ENCODE measurements around the gene HNRNPU.

Gene HNRNPU

GRCh38 chr1:244864253-244865027 lies at the start of gene HNRNPU:
HNRNPU (minus strand) TSS chr1:244864543; CDS start chr1:244864307, 236 bp downstream.
- intact Hi-C loops (cut with micrococcal nuclease), result loop anchor here (1.0 to 10.0 kb wide), 6 partner anchors 29 to 402 kb away; partner anchors contain the start of genes CATSPERE, COX20 and DESI2
- H3K36me3 Mint-ChIP-seq (ENCODE audit: low read depth), result peaks cover 55% of the 10 kb centered on the region
- H3K27ac Mint-ChIP-seq, result peak within 1 kb of the TSS; percentile 100
- H3K27me3 Mint-ChIP-seq, result no peaks in the 10 kb centered on the region
- H3K9me3 Mint-ChIP-seq, result no peaks in the 10 kb centered on the region
- H3K4me3 Mint-ChIP-seq, result peak within 1 kb of the TSS; percentile 99
- H3K4me1 Mint-ChIP-seq (ENCODE audit: low read depth), result peaks cover 30% of the 10 kb centered on the region

GRCh38 chr1:244913806-244914205 lies 49.5 kb upstream of the HNRNPU start:
- Mint-ChIP-seq H3K36me3 (ENCODE audit: low read depth) (peaks cover 7% of the 10 kb centered on the region), H3K27ac (no peak overlapping the region), H3K4me1 (ENCODE audit: low read depth) (no peaks in the 10 kb centered on the region), H3K9me3 (no peaks in the 10 kb centered on the region), H3K4me3 (no peak overlapping the region), H3K27me3 (peaks cover 2% of the 10 kb centered on the region)
- intact Hi-C loops (cut with micrococcal nuclease), result no loop called here

GRCh38 chr1:244904119-244904518 lies 39.8 kb upstream of the HNRNPU start:
- Mint-ChIP-seq H3K9me3 (no peaks in the 10 kb centered on the region), H3K4me1 (ENCODE audit: low read depth) (peaks cover 6% of the 10 kb centered on the region), H3K27ac (no peak overlapping the region), H3K4me3 (no peak overlapping the region), H3K36me3 (ENCODE audit: low read depth) (no peaks in the 10 kb centered on the region), H3K27me3 (no peaks in the 10 kb centered on the region)
- intact Hi-C loops (cut with micrococcal nuclease), result no loop called here

GRCh38 chr1:244901400-244902015 lies 37.2 kb upstream of the HNRNPU start:
- H3K4me1 Mint-ChIP-seq (ENCODE audit: low read depth), result no peaks in the 10 kb centered on the region
- no peak overlapping the region for H3K4me3 Mint-ChIP-seq
- no peak overlapping the region for H3K27ac Mint-ChIP-seq
- H3K36me3 Mint-ChIP-seq (ENCODE audit: low read depth), result no peaks in the 10 kb centered on the region
- H3K9me3 Mint-ChIP-seq, result no peaks in the 10 kb centered on the region
- intact Hi-C loops (cut with micrococcal nuclease), result no loop called here
- no peaks in the 10 kb centered on the region for H3K27me3 Mint-ChIP-seq

GRCh38 chr1:244897476-244898254 lies 33.3 kb upstream of the HNRNPU start:
- H3K27ac Mint-ChIP-seq, result no peak overlapping the region
- H3K27me3 Mint-ChIP-seq, result no peaks in the 10 kb centered on the region
- H3K4me1 Mint-ChIP-seq (ENCODE audit: low read depth), result no peaks in the 10 kb centered on the region
- no peaks in the 10 kb centered on the region for H3K36me3 Mint-ChIP-seq (ENCODE audit: low read depth)
- H3K9me3 Mint-ChIP-seq, result no peaks in the 10 kb centered on the region
- intact Hi-C loops (cut with micrococcal nuclease), result no loop called here
- H3K4me3 Mint-ChIP-seq, result no peak overlapping the region

GRCh38 chr1:244896550-244896949 lies 32.2 kb upstream of the HNRNPU start:
- Mint-ChIP-seq H3K9me3 (no peaks in the 10 kb centered on the region), H3K4me3 (no peak overlapping the region), H3K4me1 (ENCODE audit: low read depth) (no peaks in the 10 kb centered on the region), H3K27me3 (no peaks in the 10 kb centered on the region), H3K27ac (no peak overlapping the region), H3K36me3 (ENCODE audit: low read depth) (no peaks in the 10 kb centered on the region)
- intact Hi-C loops (cut with micrococcal nuclease), result no loop called here

GRCh38 chr1:244893836-244894235 lies 29.5 kb upstream of the HNRNPU start:
- Mint-ChIP-seq H3K4me3 (no peak overlapping the region), H3K36me3 (ENCODE audit: low read depth) (no peaks in the 10 kb centered on the region), H3K9me3 (no peaks in the 10 kb centered on the region), H3K27me3 (no peaks in the 10 kb centered on the region), H3K27ac (no peak overlapping the region), H3K4me1 (ENCODE audit: low read depth) (no peaks in the 10 kb centered on the region)
- intact Hi-C loops (cut with micrococcal nuclease), result no loop called here

- Mint-ChIP-seq H3K4me1 (ENCODE audit: low read depth) (no peaks in the 10 kb centered on the region), H3K36me3 (ENCODE audit: low read depth) (no peaks in the 10 kb centered on the region), H3K27me3 (no peaks in the 10 kb centered on the region), H3K4me3 (no peak overlapping the region), H3K27ac (no peak overlapping the region), H3K9me3 (no peaks in the 10 kb centered on the region)
- intact Hi-C loops (cut with micrococcal nuclease), result no loop called here
Measured at GRCh38 chr1:244887281-244887680, 22.9 kb upstream of the HNRNPU start.

GRCh38 chr1:244881552-244882280 lies 17.4 kb upstream of the HNRNPU start:
- Mint-ChIP-seq H3K36me3 (ENCODE audit: low read depth) (no peaks in the 10 kb centered on the region), H3K27ac (no peak overlapping the region), H3K4me3 (no peak overlapping the region), H3K4me1 (ENCODE audit: low read depth) (no peaks in the 10 kb centered on the region), H3K27me3 (no peaks in the 10 kb centered on the region), H3K9me3 (no peaks in the 10 kb centered on the region)
- intact Hi-C loops (cut with micrococcal nuclease), result no loop called here

GRCh38 chr1:244878681-244879080 lies 14.3 kb upstream of the HNRNPU start:
- no peaks in the 10 kb centered on the region for H3K9me3 Mint-ChIP-seq
- H3K36me3 Mint-ChIP-seq (ENCODE audit: low read depth), result no peaks in the 10 kb centered on the region
- no peak overlapping the region for H3K4me3 Mint-ChIP-seq
- intact Hi-C loops (cut with micrococcal nuclease), result no loop called here
- no peaks in the 10 kb centered on the region for H3K4me1 Mint-ChIP-seq (ENCODE audit: low read depth)
- no peaks in the 10 kb centered on the region for H3K27me3 Mint-ChIP-seq
- no peak overlapping the region for H3K27ac Mint-ChIP-seq

- no peak overlapping the region for H3K27ac Mint-ChIP-seq
- intact Hi-C loops (cut with micrococcal nuclease), result no loop called here
- H3K36me3 Mint-ChIP-seq (ENCODE audit: low read depth), result no peaks in the 10 kb centered on the region
Measured at GRCh38 chr1:244876228-244876910, 12.0 kb upstream of the HNRNPU start.

GRCh38 chr1:244874974-244875579 lies 10.7 kb upstream of the HNRNPU start:
- H3K4me1 Mint-ChIP-seq (ENCODE audit: low read depth), result no peaks in the 10 kb centered on the region
- intact Hi-C loops (cut with micrococcal nuclease), result no loop called here
- H3K4me3 Mint-ChIP-seq, result no peak overlapping the region
- no peaks in the 10 kb centered on the region for H3K36me3 Mint-ChIP-seq (ENCODE audit: low read depth)
- H3K27ac Mint-ChIP-seq, result no peak overlapping the region
- no peaks in the 10 kb centered on the region for H3K27me3 Mint-ChIP-seq
- no peaks in the 10 kb centered on the region for H3K9me3 Mint-ChIP-seq

More at GRCh38 chr1:244876228-244876910, 12.0 kb upstream of the HNRNPU start:
- Mint-ChIP-seq H3K4me1 (ENCODE audit: low read depth) (no peaks in the 10 kb centered on the region), H3K9me3 (no peaks in the 10 kb centered on the region), H3K27me3 (no peaks in the 10 kb centered on the region), H3K4me3 (no peak overlapping the region)

- Mint-ChIP-seq H3K36me3 (ENCODE audit: low read depth) (peaks cover 2% of the 10 kb centered on the region), H3K4me3 (no peak overlapping the region), H3K4me1 (ENCODE audit: low read depth) (peaks cover 3% of the 10 kb centered on the region), H3K27me3 (no peaks in the 10 kb centered on the region), H3K27ac (no peak overlapping the region), H3K9me3 (no peaks in the 10 kb centered on the region)
- intact Hi-C loops (cut with micrococcal nuclease), result loop anchor here (10.0 kb wide), 1 partner anchor 55 kb away; no protein-coding TSS in a partner anchor
Measured at GRCh38 chr1:244869950-244870349, 5.6 kb upstream of the HNRNPU start.
